Measurements from ENCODE around the gene RIN1. TPM values are rescaled to one million over a fixed set of nuclear protein-coding genes. Genes with fewer than 3 reads are reported as not detected.

RIN1 gene
- total RNA-seq, 1 donor from 2014 or later, result 0.56 TPM

DNA sequence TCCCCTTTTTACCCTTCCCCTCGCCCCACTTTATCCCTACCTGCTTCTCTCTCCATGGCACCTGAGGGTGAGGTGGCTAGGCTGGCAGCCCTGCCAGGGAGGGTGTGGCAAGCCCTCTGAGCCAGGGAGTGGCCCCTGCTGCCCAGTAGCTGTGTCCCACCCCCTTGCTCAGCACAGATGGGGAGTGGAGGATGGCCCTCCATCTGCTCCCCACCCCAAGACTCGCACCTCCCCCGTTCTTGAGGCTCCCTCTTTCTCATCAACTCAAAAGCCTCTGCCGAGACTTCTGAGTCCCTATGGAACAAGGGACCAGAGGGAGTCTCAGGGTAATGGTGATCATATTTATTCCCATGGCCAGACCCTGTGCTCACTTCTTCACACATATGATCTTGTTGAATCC is 42.9 kb downstream of the RIN1 start:
- H3K9me3 Mint-ChIP-seq, result peaks cover 5% of the 10 kb centered on the region
- H3K27ac Mint-ChIP-seq, result no peak overlapping the region
- no peak overlapping the region for H2AFZ ChIP-seq (replicated peaks)
- H3K4me1 Mint-ChIP-seq, result peaks cover 39% of the 10 kb centered on the region
- no peak overlapping the region for H3K4me2 ChIP-seq
- no peak overlapping the region for H3K9ac ChIP-seq
- H3K27me3 ChIP-seq, result peaks cover 49% of the 10 kb centered on the region
- peaks cover 5% of the 10 kb centered on the region for H3K4me1 ChIP-seq
- peak overlapping the region; percentile 57 for H3K4me3 Mint-ChIP-seq
- H3K4me3 ChIP-seq, result no peak overlapping the region
- no peaks in the 10 kb centered on the region for H3K36me3 ChIP-seq
- no peak for DNase-seq (ENCODE audit: low spot score)
- H3K9me3 ChIP-seq (ENCODE audit: low read depth), result no peaks in the 10 kb centered on the region
- H4K20me1 ChIP-seq (ENCODE audit: low read depth), result peaks cover 28% of the 10 kb centered on the region
- H3K36me3 Mint-ChIP-seq, result no peaks in the 10 kb centered on the region
- H3K27ac ChIP-seq, result no peak overlapping the region
- peaks cover 25% of the 10 kb centered on the region for H3F3A ChIP-seq (ENCODE audit: low read depth)
- H3K79me2 ChIP-seq (ENCODE audit: low read depth), result peaks cover 3% of the 10 kb centered on the region
- TF ChIP-seq EZH2phosphoT487 (IDR thresholded peaks at IDR 0.05) (no peak), EZH2 (IDR thresholded peaks at IDR 0.05) (no peak), CTCF (IDR thresholded peaks at IDR 0.05) (no peak)
- H3K27me3 Mint-ChIP-seq (ENCODE audit: insufficient read depth, low read depth), result peaks cover 44% of the 10 kb centered on the region

DNA sequence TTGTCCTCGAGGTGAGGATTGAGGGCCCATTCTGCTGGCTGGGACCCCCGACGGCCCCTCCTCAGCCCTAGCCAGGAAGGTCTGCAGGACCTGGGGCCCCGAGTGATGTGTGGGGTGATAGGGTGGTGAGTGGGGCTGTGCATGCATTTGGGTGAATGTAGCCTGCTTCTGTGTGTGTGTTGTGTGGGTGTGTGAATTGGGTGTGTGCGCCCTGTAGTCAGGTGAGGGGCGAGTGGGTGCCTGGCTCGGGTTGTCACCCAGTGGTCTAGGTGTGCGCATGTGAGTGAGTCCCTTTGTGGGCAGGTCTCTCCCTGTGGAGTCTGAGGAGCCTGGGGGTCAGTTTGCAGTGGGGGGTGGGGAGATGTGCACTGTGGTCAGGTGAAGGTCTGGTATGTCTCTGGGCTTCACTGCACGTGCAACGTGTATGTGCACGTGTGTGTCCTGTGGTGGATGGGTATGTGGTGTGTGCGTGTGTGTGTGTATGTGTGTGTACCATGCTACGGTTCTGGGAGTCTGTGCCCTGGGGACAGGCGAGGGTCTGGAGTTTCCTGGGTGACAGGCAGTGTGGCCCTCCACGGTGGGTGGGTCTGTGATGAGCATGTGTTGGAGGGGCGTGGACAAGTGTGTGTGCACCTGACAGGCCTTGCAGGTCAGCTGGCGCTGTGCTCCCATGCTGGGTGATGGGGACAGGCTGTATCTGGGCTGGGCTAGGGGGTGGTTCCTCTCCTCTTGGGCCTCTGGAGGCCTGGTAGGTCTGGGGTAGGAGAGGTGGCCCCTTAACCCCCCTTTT is 43.5 kb downstream of the RIN1 start:
- no peak for DNase-seq (ENCODE audit: low spot score)
- H3K4me2 ChIP-seq, result peak overlapping the region; percentile 89

GRCh38 chr11:66291706-66292542 is 44.3 kb downstream of the RIN1 start, which contains the start of gene TMEM151A:
Gene TMEM151A, plus strand, starts transcription at chr11:66291894. Its CDS starts 120 bp downstream, at chr11:66292014.
- Histone ChIP-seq H3K9ac (no peak within 1 kb of the TSS), H3K27me3 (peaks cover 49% of the 10 kb centered on the region), H3K4me2 (peak within 1 kb of the TSS; percentile 89), H4K20me1 (ENCODE audit: low read depth) (peaks cover 37% of the 10 kb centered on the region), H3K27ac (no peak within 1 kb of the TSS), H3K4me3 (peak within 1 kb of the TSS; percentile 53), H3K9me3 (ENCODE audit: low read depth) (no peaks in the 10 kb centered on the region), H2AFZ (replicated peaks) (no peak within 1 kb of the TSS), H3F3A (ENCODE audit: low read depth) (peaks cover 19% of the 10 kb centered on the region), H3K79me2 (ENCODE audit: low read depth) (peaks cover 8% of the 10 kb centered on the region), H3K36me3 (no peaks in the 10 kb centered on the region), H3K4me1 (peaks cover 5% of the 10 kb centered on the region)
- Mint-ChIP-seq H3K4me1 (peaks cover 36% of the 10 kb centered on the region), H3K4me3 (peak within 1 kb of the TSS; percentile 98), H3K27ac (no peak within 1 kb of the TSS), H3K9me3 (peaks cover 5% of the 10 kb centered on the region), H3K27me3 (ENCODE audit: insufficient read depth, low read depth) (peaks cover 39% of the 10 kb centered on the region), H3K36me3 (no peaks in the 10 kb centered on the region)
- TF ChIP-seq CTCF (IDR thresholded peaks at IDR 0.05), result no peak
- TF ChIP-seq EZH2 (IDR thresholded peaks at IDR 0.05), result peak; percentile 92
- TF ChIP-seq EZH2phosphoT487 (IDR thresholded peaks at IDR 0.05), result peak; percentile 73
- DNase-seq (ENCODE audit: low spot score), result peak; percentile 59

More for the DNA sequence above, 43.5 kb downstream of the RIN1 start:
- H4K20me1 ChIP-seq (ENCODE audit: low read depth), result peaks cover 34% of the 10 kb centered on the region
- TF ChIP-seq EZH2 (IDR thresholded peaks at IDR 0.05) (no peak), CTCF (IDR thresholded peaks at IDR 0.05) (no peak), EZH2phosphoT487 (IDR thresholded peaks at IDR 0.05) (no peak)
- Mint-ChIP-seq H3K27ac (no peak overlapping the region), H3K36me3 (no peaks in the 10 kb centered on the region), H3K4me1 (peaks cover 38% of the 10 kb centered on the region), H3K4me3 (peak overlapping the region; percentile 74), H3K9me3 (peaks cover 5% of the 10 kb centered on the region), H3K27me3 (ENCODE audit: insufficient read depth, low read depth) (peaks cover 44% of the 10 kb centered on the region)
- H3K27ac ChIP-seq, result no peak overlapping the region
- peaks cover 25% of the 10 kb centered on the region for H3F3A ChIP-seq (ENCODE audit: low read depth)
- peaks cover 5% of the 10 kb centered on the region for H3K4me1 ChIP-seq
- H3K4me3 ChIP-seq, result peak overlapping the region; percentile 53
- peaks cover 8% of the 10 kb centered on the region for H3K79me2 ChIP-seq (ENCODE audit: low read depth)
- H3K9ac ChIP-seq, result no peak overlapping the region
- H2AFZ ChIP-seq (replicated peaks), result no peak overlapping the region
- no peaks in the 10 kb centered on the region for H3K36me3 ChIP-seq
- no peaks in the 10 kb centered on the region for H3K9me3 ChIP-seq (ENCODE audit: low read depth)
- H3K27me3 ChIP-seq, result peaks cover 49% of the 10 kb centered on the region
